ENCODE data around the gene SLC6A6. TPM values are rescaled to one million over a fixed set of nuclear protein-coding genes. Genes with fewer than 3 reads are reported as not detected.

The SLC6A6 gene
- total and polyA plus RNA-seq, 10 of the 15 experiments (the other 5 are each of a cell fraction or from before 2014, with no cell fraction given) = 5.6 to 47.0 (median 20.2) TPM

DNA sequence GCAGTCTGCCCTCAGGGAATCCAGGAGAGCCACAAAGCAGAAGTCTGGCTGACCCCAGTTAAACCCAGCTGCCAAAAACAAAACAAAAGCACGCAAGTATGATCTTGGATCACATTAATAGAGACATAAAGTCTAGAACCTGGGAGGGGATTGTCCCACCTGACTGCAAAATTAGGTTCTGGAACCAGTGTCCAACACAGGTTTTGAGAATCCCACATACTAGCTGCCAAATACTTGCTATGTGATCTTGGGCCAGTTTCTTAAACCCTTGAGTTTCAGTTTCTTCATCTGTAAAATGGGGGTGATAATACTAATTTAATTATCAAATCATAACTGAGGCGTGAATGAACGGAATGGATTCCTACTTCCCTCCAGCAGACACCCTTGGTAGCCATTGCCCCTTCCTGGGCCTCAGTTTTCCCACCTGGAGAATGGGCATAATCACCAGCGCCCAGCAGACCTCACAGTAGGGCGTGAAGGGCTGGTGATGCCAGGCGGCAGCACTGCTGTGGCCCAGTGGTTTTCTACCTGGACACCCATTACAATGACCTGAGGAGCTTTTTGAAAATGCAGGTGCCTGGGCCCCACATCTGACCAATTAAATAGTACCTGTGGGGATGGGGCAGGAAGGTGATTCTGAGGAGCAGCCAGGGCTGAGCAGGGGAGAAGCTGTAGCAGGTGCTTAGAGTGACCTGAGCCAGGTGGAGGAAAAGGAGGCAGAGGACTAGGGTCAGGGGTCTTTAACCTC, 105.5 kb downstream of the SLC6A6 start:
- WGBS (ENCODE audit: insufficient coverage, insufficient replicate concordance, low lambda C conversion rate, missing lambda C conversion rate) = 48% methylated on average over 6 of the region's 6 CpGs
- Histone ChIP-seq H3K27me3 (replicated peaks in 1 of 2; ENCODE audit: control insufficient read depth in 2 of 2, insufficient read depth in 2 of 2, low read length in 1 of 2) (no peaks in the 10 kb centered on the region; a peak in 1 of 4 replicates), H3K4me3 (no peak overlapping the region), H3K9me3 (replicated peaks; ENCODE audit: control insufficient read depth, insufficient read depth, low read length) (peaks cover 2% of the 10 kb centered on the region; the same call in 1 of the 3 replicates), H2AFZ (ENCODE audit: control insufficient read depth, low read depth, low read length) (no peak overlapping the region), H4K20me1 (ENCODE audit: control insufficient read depth, insufficient read depth) (no peaks in the 10 kb centered on the region), H3K36me3 (ENCODE audit: control insufficient read depth in 2 of 2, insufficient read depth in 2 of 2, low read length in 1 of 2) (no peaks in the 10 kb centered on the region), H3K4me2 (ENCODE audit: control insufficient read depth, insufficient read depth) (no peak overlapping the region), H3K4me1 (ENCODE audit: control insufficient read depth, insufficient read depth, low read length) (no peaks in the 10 kb centered on the region), H3K9ac (ENCODE audit: control insufficient read depth, insufficient read depth, low read length) (no peak overlapping the region), H3K27ac (ENCODE audit: control insufficient read depth, insufficient read depth) (no peak overlapping the region), H3K79me2 (ENCODE audit: control insufficient read depth, insufficient read depth, low read length) (no peaks in the 10 kb centered on the region)
- FAIRE-seq = no peak
- BruUV-seq (replicated peaks) = no TSS peak
- ChIA-PET POLR2A (no interaction called here), RAD21 (ENCODE audit: unreplicated experiment) (interaction anchor here (1.8 to 3.0 kb wide), 3 partner anchors 273 to 413 kb away, joined by 6 to 10 read pairs (median 9); no protein-coding TSS in a partner anchor), SMC1A (ENCODE audit: uncharacterized antibody, unreplicated experiment) (interaction anchor here (0.6 to 2.4 kb wide), 5 partner anchors 18 to 413 kb away, joined by 3 to 9 read pairs (median 4); no protein-coding TSS in a partner anchor), CTCF (interaction anchor here (0.7 to 4.3 kb wide), 10 partner anchors 9 to 414 kb away, joined by 3 to 23 read pairs (median 3); no protein-coding TSS in a partner anchor)
- in situ Hi-C loops (cut with MboI) (no loop called here), intact Hi-C loops (cut with micrococcal nuclease; ENCODE audit: unreplicated experiment) (loop anchor here (2.0 to 10.0 kb wide), 3 partner anchors 41 to 273 kb away; no protein-coding TSS in a partner anchor)
- no peak for TF ChIP-seq POLR2AphosphoS5 (IDR thresholded peaks at IDR 0.05; ENCODE audit: low read length)
- TF ChIP-seq TAF1 (IDR thresholded peaks at IDR 0.05; ENCODE audit: borderline replicate concordance, low read depth, low read length) = no peak
- no peak for TF ChIP-seq TCF7 (IDR thresholded peaks at IDR 0.05; ENCODE audit: borderline replicate concordance)
- no peak for TF ChIP-seq RAD51 (IDR thresholded peaks at IDR 0.05)
- no peak for TF ChIP-seq CEBPB (IDR thresholded peaks at IDR 0.05; ENCODE audit: borderline replicate concordance in 1 of 2, low read depth in 2 of 2, low read length in 2 of 2)
- ATAC-seq = no peak
- DNase-seq (ENCODE audit: low read depth, low spot score) = no peak

- no peaks in the 10 kb centered on the region for H3K36me3 ChIP-seq (ENCODE audit: control insufficient read depth in 2 of 2, insufficient read depth in 2 of 2, low read length in 1 of 2)
- SMC1A ChIA-PET (ENCODE audit: uncharacterized antibody, unreplicated experiment) = interaction anchor here (0.6 to 2.4 kb wide), 5 partner anchors 18 to 413 kb away, joined by 3 to 9 read pairs (median 4); no protein-coding TSS in a partner anchor
- WGBS (ENCODE audit: insufficient coverage, insufficient replicate concordance, low lambda C conversion rate, missing lambda C conversion rate) = 0% methylated on average over 3 of the region's 3 CpGs
- no TSS peak for BruUV-seq (replicated peaks)
- intact Hi-C loops (cut with micrococcal nuclease; ENCODE audit: unreplicated experiment) (loop anchor here (2.0 to 10.0 kb wide), 3 partner anchors 40 to 272 kb away; no protein-coding TSS in a partner anchor), in situ Hi-C loops (cut with MboI) (no loop called here)
- TF ChIP-seq, protein P1, sequence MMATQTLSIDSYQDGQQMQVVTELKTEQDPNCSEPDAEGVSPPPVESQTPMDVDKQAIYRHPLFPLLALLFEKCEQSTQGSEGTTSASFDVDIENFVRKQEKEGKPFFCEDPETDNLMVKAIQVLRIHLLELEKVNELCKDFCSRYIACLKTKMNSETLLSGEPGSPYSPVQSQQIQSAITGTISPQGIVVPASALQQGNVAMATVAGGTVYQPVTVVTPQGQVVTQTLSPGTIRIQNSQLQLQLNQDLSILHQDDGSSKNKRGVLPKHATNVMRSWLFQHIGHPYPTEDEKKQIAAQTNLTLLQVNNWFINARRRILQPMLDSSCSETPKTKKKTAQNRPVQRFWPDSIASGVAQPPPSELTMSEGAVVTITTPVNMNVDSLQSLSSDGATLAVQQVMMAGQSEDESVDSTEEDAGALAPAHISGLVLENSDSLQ (IDR thresholded peaks at IDR 0.05) = no peak
- TF ChIP-seq SP1 (IDR thresholded peaks at IDR 0.05; ENCODE audit: low read depth, low read length) = no peak
- TF ChIP-seq SMAD1 (IDR thresholded peaks at IDR 0.05; ENCODE audit: low read depth, partially characterized antibody) = no peak
- TF ChIP-seq CHD1 (IDR thresholded peaks at IDR 0.05; ENCODE audit: low read depth, low read length) = no peak
- TF ChIP-seq TCF12 (IDR thresholded peaks at IDR 0.05; ENCODE audit: low read depth, low read length) = no peak
- no peak for TF ChIP-seq NR2C1 (IDR thresholded peaks at IDR 0.05)
- H4K20me1 ChIP-seq (ENCODE audit: control insufficient read depth, insufficient read depth) = no peaks in the 10 kb centered on the region
- no peak overlapping the region for H3K4me3 ChIP-seq
- no peak overlapping the region for H3K9ac ChIP-seq (ENCODE audit: control insufficient read depth, insufficient read depth, low read length)
- no peak for FAIRE-seq
- no peak for ATAC-seq
- H3K27ac ChIP-seq (ENCODE audit: control insufficient read depth, insufficient read depth) = no peak overlapping the region
- POLR2A ChIA-PET = no interaction called here
- CTCF ChIA-PET = interaction anchor here (0.7 to 4.3 kb wide), 10 partner anchors 9 to 413 kb away, joined by 3 to 23 read pairs (median 4); no protein-coding TSS in a partner anchor
- H3K27me3 ChIP-seq (replicated peaks in 1 of 2; ENCODE audit: control insufficient read depth in 2 of 2, insufficient read depth in 2 of 2, low read length in 1 of 2) = no peaks in the 10 kb centered on the region; a peak in 1 of 4 replicates
- H3K9me3 ChIP-seq (replicated peaks; ENCODE audit: control insufficient read depth, insufficient read depth, low read length) = no peaks in the 10 kb centered on the region
- H3K4me1 ChIP-seq (ENCODE audit: control insufficient read depth, insufficient read depth, low read length) = no peaks in the 10 kb centered on the region
- no peak for DNase-seq (ENCODE audit: low read depth, low spot score)
- RAD21 ChIA-PET (ENCODE audit: unreplicated experiment) = interaction anchor here (1.3 to 3.0 kb wide), 4 partner anchors 273 to 413 kb away, joined by 4 to 10 read pairs (median 8); no protein-coding TSS in a partner anchor
- no peaks in the 10 kb centered on the region for H3K79me2 ChIP-seq (ENCODE audit: control insufficient read depth, insufficient read depth, low read length)
- no peak overlapping the region for H2AFZ ChIP-seq (ENCODE audit: control insufficient read depth, low read depth, low read length)
- H3K4me2 ChIP-seq (ENCODE audit: control insufficient read depth, insufficient read depth) = no peak overlapping the region
Observed at GRCh38 chr3:14508505-14508819, 106.1 kb downstream of the SLC6A6 start.

Measured in GM12878 (cell line).